Stimulated activated CD8-positive, alpha-beta memory T cell treated with anti-CD3 and anti-CD28 coated beads, Interleukin-7, amount 100 ng/mL, for 4 hours (primary cell): Measurements from ENCODE around the gene OR1I1.
A peak's percentile ranks its signal among the peaks of the same experiment; 100 is the strongest.

ENCODE experiments used
- DNase-seq, 2 donors: peaks; one replicate each; pipeline ENCODE4 v3.0.0-alpha.2; 2020; ENCODE audit warnings: low read depth in 2 of 2

OR1I1 gene

GRCh38 chr19:15098460-15098859 lies 16.4 kb downstream of the OR1I1 start:
- no peak for DNase-seq

GRCh38 chr19:15099017-15099582 lies 17.1 kb downstream of the OR1I1 start:
- DNase-seq, result no peak

- DNase-seq, result peak; percentile 14 to 23
These were observed 19.6 kb downstream of the OR1I1 start for GRCh38 chr19:15101479-15102082.

DNA sequence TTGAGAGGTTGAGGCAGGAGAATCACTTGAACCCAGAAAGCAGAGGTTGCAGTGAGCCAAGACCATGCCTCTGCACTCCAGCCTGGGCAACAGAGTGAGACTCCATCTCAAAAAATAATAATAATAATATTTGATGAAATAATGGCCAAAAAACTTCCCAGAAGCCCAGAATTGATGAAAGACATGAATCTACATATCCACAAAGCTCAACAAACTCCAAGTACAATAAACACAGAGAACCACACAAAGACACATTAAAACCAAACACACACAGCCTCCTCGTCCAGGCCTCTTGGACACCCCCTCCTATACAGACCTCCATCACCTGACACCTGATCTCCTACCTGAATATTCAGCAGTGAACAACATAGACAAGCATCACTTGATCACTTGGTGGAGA lies 22.0 kb downstream of the OR1I1 start:
- DNase-seq, result no peak

- no peak for DNase-seq
These were observed 22.4 kb downstream of the OR1I1 start for GRCh38 chr19:15104411-15104810.

GRCh38 chr19:15105044-15105443 lies 23.0 kb downstream of the OR1I1 start:
- no peak for DNase-seq

- DNase-seq, result peak in 1 of 2 donors; percentile 12
These were observed 25.3 kb downstream of the OR1I1 start, which contains the start of gene SYDE1 for GRCh38 chr19:15107061-15108010. TSS of gene SYDE1 (plus strand) at chr19:15107401. CDS start at chr19:15107434, 33 bp downstream.

DNA sequence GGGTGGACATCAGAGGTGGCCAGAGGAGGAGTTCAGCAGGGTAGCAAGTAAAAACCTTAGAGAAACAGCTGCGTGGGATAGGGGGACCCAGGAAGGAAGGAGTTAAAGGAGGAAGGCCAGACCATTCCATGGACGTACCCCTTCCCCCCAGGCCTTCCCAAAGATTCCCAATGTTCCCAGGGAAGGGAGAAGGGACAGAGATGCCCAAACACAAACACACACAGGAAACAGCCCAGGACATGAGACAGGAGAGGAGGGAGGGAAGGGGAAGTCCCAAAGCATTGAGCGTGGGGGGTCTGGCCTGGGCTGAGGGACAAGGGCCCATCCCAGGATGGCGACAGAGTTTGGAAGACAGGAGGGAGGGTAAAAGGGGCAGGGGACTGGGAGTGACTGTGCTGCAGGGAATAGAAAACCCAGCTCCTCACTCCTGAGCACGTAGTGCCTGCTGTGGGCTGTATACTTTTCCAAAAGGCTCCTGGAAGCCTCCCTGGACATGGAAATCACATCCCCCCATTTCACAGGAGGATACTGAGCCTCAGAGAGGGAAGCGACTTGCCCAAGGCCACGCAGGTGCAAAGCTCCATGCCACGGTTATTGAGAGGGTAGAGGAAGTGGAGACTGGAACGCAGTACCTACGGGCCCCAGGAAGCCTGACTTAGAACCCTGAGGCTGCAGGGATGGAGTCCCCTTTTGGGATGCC lies 26.3 kb downstream of the OR1I1 start:
- no peak for DNase-seq

GRCh38 chr19:15108845-15109767 lies 27.1 kb downstream of the OR1I1 start:
- no peak for DNase-seq

GRCh38 chr19:15109768-15110417 lies 27.9 kb downstream of the OR1I1 start:
- DNase-seq, result no peak

DNA sequence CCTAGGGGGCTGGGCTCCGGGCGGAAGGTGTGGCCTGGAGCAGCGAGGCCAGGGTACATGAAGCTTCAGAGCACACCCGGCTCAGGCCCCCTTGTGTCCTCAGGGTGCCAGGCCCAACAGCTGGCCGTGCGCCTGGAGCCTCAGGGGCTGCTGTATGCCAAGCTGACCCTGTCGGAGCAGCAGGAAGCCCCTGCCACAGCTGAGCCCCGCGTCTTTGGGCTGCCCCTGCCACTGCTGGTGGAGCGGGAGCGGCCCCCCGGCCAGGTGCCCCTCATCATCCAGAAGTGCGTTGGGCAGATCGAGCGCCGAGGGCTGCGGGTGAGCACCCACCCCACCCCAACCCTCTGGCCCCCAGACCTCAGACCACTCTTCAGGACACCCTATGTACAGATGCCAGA lies 28.4 kb downstream of the OR1I1 start:
- no peak for DNase-seq

GRCh38 chr19:15111758-15112157 lies 29.7 kb downstream of the OR1I1 start:
- DNase-seq, result no peak

DNA sequence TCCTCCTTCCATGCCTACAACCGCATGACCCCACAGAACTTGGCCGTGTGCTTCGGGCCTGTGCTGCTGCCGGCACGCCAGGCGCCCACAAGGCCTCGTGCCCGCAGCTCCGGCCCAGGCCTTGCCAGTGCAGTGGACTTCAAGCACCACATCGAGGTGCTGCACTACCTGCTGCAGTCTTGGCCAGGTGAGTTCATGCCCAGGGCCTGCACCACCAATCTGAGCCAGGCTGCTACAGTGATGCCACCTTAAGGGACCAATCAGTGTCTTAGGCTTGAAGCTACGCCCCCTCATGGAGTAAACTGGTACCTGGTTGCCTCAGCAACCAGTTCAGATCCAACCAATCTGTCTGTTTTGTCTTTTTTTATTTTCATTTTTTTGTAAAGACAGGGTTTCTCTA lies 30.4 kb downstream of the OR1I1 start:
- no peak for DNase-seq

DNA sequence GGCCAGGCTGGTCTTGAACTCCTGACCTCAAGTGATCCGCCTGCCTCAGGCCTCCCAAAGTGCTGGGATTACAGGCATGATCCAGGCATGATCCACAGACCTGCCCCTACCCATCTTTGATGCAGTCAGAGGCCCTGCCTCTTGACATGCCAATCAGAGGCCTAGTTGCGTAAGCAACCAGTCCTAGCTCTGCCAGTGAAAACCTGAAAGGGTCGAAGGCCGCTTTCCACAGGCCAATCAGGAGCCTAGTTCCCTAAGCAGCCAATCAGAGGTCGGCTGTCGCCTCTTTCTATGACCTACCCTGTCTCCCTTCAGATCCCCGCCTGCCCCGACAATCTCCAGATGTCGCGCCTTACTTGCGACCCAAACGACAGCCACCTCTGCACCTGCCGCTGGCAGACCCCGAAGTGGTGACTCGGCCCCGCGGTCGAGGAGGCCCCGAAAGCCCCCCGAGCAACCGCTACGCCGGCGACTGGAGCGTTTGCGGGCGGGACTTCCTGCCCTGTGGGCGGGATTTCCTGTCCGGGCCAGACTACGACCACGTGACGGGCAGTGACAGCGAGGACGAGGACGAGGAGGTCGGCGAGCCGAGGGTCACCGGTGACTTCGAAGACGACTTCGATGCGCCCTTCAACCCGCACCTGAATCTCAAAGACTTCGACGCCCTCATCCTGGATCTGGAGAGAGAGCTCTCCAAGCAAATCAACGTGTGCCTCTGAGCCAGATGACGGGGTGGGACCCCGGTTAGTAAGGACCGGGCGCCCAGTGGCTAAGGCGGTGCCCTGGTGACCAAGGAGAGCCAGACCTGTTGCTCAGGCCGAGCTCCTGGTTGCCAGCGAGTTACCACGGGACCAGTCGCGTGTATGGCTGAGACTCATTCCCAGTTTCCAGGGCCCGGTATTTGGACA lies 31.5 kb downstream of the OR1I1 start:
- DNase-seq, result no peak

DNA sequence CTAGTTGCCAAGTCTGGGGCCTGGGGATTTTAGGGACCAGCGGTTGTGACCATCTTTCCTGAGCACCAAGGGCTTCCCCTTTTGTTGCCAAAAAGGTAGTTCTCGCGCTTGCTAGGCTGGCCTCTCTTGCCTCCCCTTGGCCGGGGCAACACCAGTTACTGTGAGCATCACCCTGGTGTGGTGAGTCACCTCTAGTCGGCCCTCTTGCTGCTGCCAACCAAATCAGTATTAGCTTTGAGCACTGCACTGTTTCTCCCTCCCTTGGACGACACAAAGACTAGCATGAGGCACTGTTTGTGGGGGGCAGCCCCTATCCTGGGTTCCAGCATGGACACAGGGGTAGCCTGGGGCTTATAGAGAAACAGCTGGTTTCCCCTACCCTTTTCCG lies 32.1 kb downstream of the OR1I1 start:
- DNase-seq, result no peak

GRCh38 chr19:15115080-15115479 lies 33.1 kb downstream of the OR1I1 start:
- no peak for DNase-seq

DNA sequence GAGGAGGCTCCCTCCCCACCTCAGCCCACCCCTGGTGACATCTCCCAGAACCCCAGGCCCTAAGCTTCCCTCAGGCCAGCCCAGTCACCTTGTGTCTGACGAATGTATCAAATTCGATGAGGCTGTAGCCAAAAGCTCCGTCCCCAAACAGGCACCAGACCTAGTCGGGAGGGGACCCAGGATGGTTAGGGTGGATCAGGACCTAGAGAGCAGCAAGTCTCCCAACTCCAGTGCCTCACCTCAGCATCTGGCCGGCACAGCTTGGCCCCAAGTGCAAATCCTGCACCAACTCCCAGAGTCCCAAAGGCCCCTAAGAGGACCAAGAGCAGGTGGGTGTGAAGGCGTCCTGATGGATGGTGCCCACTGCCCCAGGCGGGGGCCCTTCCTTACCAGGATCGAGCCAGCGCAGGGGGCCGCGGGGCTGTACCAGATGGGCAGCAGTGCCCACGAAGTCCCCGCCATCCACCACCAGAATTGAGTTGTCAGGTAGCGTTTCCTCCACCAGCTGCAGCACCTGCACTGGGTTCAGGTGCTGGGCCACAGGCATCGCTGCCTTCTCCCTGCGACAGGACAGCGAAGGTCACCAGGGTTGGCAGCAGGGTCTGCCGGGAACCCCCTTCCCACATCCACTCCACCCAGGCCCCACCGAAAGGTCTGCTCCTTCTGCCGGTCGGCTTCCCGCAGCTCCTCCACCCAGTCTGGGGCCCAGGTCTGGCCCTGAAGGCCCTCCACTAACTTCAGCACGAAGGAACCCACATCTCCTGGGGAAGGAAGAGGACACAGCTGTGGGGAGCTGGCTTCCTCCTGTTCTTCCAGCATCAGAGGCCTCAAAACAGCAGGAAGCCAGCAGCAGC lies 34.0 kb downstream of the OR1I1 start:
- no peak for DNase-seq

GRCh38 chr19:15116856-15117255 lies 34.8 kb downstream of the OR1I1 start:
- DNase-seq, result no peak

- no peak for DNase-seq
These were observed 36.2 kb downstream of the OR1I1 start for GRCh38 chr19:15118248-15118647.
